Measurements from ENCODE around the gene GLO1.

The GLO1 gene

GRCh38 chr6:38649744-38650143, 53.2 kb downstream of the GLO1 start:
- Histone ChIP-seq H3K4me3 (ENCODE audit: low read length) (no peak overlapping the region), H3K9ac (ENCODE audit: low read length) (no peak overlapping the region), H3K9me3 (replicated peaks; ENCODE audit: insufficient read depth, low read length) (no peaks in the 10 kb centered on the region), H2AFZ (ENCODE audit: low read length) (no peak overlapping the region), H3K4me2 (ENCODE audit: low read depth, low read length) (no peak overlapping the region), H3K27me3 (replicated peaks; ENCODE audit: insufficient read depth, low read length) (no peaks in the 10 kb centered on the region), H3K4me1 (ENCODE audit: low read length) (peaks cover 7% of the 10 kb centered on the region; the same call in 1 of the 2 replicates), H3K27ac (ENCODE audit: low read length) (no peak overlapping the region), H3K79me2 (ENCODE audit: low read length) (no peaks in the 10 kb centered on the region), H4K20me1 (ENCODE audit: insufficient read depth, low read length) (no peaks in the 10 kb centered on the region), H3F3A (ENCODE audit: insufficient read depth, low read length) (peaks cover 5% of the 10 kb centered on the region; the same call in 1 of the 2 replicates), H3K9me2 (replicated peaks; ENCODE audit: insufficient read depth, low read length) (no peaks in the 10 kb centered on the region), H3K36me3 (replicated peaks; ENCODE audit: insufficient read depth, low read length) (no peaks in the 10 kb centered on the region)
- no peak for TF ChIP-seq EZH2phosphoT487 (IDR thresholded peaks at IDR 0.05; ENCODE audit: low read length)
- TF ChIP-seq EZH2 (optimal IDR thresholded peaks at IDR 0.05; ENCODE audit: low read depth, low read length): no peak
- DNase-seq: no peak

- no peak for DNase-seq
- no peaks in the 10 kb centered on the region for H3K27me3 ChIP-seq (replicated peaks; ENCODE audit: insufficient read depth, low read length)
- H3K79me2 ChIP-seq (ENCODE audit: low read length): no peaks in the 10 kb centered on the region
- TF ChIP-seq EZH2phosphoT487 (IDR thresholded peaks at IDR 0.05; ENCODE audit: low read length) (no peak), EZH2 (optimal IDR thresholded peaks at IDR 0.05; ENCODE audit: low read depth, low read length) (no peak), CTCF (IDR thresholded peaks at IDR 0.05; ENCODE audit: low read length) (no peak)
- no peaks in the 10 kb centered on the region for H3K9me3 ChIP-seq (replicated peaks; ENCODE audit: insufficient read depth, low read length)
- peaks cover 12% of the 10 kb centered on the region; the same call in 1 of the 2 replicates for H3K4me1 ChIP-seq (ENCODE audit: low read length)
- H3K4me3 ChIP-seq (ENCODE audit: low read length): no peak overlapping the region
- no peak overlapping the region for H3K4me2 ChIP-seq (ENCODE audit: low read depth, low read length)
- no peaks in the 10 kb centered on the region for H4K20me1 ChIP-seq (ENCODE audit: insufficient read depth, low read length)
- no peaks in the 10 kb centered on the region for H3K36me3 ChIP-seq (replicated peaks; ENCODE audit: insufficient read depth, low read length)
- H3K9ac ChIP-seq (ENCODE audit: low read length): no peak overlapping the region
- H3K9me2 ChIP-seq (replicated peaks; ENCODE audit: insufficient read depth, low read length): no peaks in the 10 kb centered on the region
- H2AFZ ChIP-seq (ENCODE audit: low read length): no peak overlapping the region
- H3K27ac ChIP-seq (ENCODE audit: low read length): no peak overlapping the region
- peaks cover 5% of the 10 kb centered on the region; the same call in 1 of the 2 replicates for H3F3A ChIP-seq (ENCODE audit: insufficient read depth, low read length)
These were observed 54.3 kb downstream of the GLO1 start for GRCh38 chr6:38648629-38649028.

DNA sequence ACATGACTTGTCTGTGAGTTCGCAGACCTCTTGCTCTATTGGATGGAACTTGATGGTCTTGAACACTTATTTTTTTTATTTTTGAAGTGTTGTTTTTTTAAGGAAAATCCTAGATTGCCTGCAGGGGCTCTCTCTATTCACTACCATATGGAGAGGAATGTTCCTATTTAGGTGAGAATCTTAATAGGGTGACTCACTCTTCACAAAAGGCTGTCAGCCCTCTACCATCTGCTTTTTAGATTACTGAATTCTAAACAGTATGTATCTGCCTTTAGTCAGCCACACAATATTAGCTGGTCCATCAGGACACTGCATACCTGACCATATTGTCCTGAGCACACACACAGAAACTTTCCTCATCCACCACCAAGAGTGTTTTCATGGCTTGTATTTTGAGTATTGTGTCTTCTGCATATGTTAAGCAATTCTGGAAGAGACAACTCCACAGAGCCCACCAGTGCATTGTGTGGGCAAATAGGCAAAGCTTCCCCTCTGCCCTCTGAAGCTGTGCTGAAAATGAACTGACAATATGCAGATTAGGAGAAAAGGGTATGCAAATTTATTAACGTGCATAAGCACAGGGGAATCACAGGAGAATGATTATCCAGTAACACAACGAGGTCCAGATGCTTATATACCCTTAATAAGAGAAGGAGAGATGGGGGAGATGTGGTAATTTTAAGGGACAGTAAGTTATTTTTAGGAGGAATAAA, 56.6 kb downstream of the GLO1 start:
- H3K27ac ChIP-seq (ENCODE audit: low read length): no peak overlapping the region

More for the DNA sequence above, 56.6 kb downstream of the GLO1 start:
- peaks cover 5% of the 10 kb centered on the region; the same call in 1 of the 2 replicates for H3F3A ChIP-seq (ENCODE audit: insufficient read depth, low read length)
- H3K4me2 ChIP-seq (ENCODE audit: low read depth, low read length): no peak overlapping the region
- H3K4me1 ChIP-seq (ENCODE audit: low read length): peaks cover 12% of the 10 kb centered on the region; the same call in 1 of the 2 replicates
- TF ChIP-seq EZH2 (optimal IDR thresholded peaks at IDR 0.05; ENCODE audit: low read depth, low read length) (no peak), CTCF (IDR thresholded peaks at IDR 0.05; ENCODE audit: low read length) (no peak)
- no peaks in the 10 kb centered on the region for H3K9me3 ChIP-seq (replicated peaks; ENCODE audit: insufficient read depth, low read length)
- no peak overlapping the region for H3K4me3 ChIP-seq (ENCODE audit: low read length)
- H4K20me1 ChIP-seq (ENCODE audit: insufficient read depth, low read length): no peaks in the 10 kb centered on the region
- H3K79me2 ChIP-seq (ENCODE audit: low read length): no peaks in the 10 kb centered on the region
- H2AFZ ChIP-seq (ENCODE audit: low read length): no peak overlapping the region
- no peaks in the 10 kb centered on the region for H3K36me3 ChIP-seq (replicated peaks; ENCODE audit: insufficient read depth, low read length)
- DNase-seq: no peak
- H3K9me2 ChIP-seq (replicated peaks; ENCODE audit: insufficient read depth, low read length): no peaks in the 10 kb centered on the region
- no peaks in the 10 kb centered on the region for H3K27me3 ChIP-seq (replicated peaks; ENCODE audit: insufficient read depth, low read length)
- no peak overlapping the region for H3K9ac ChIP-seq (ENCODE audit: low read length)
